ENCODE data around the gene TBPL1. TPM values are rescaled to one million over a fixed set of nuclear protein-coding genes. Genes with fewer than 3 reads are reported as not detected.

The TBPL1 gene
- total RNA-seq, 4 donors from 2014 or later, result 4.0 to 35.5 (median 6.6) TPM

GRCh38 chr6:134021396-134022122 lies 68.5 kb downstream of the TBPL1 start:
- DNase-seq, result no peak
- H3K36me3 ChIP-seq, result no peaks in the 10 kb centered on the region
- no peaks in the 10 kb centered on the region for H3K9me3 ChIP-seq
- H3K4me1 ChIP-seq, result no peaks in the 10 kb centered on the region
- TF ChIP-seq, protein P1, sequence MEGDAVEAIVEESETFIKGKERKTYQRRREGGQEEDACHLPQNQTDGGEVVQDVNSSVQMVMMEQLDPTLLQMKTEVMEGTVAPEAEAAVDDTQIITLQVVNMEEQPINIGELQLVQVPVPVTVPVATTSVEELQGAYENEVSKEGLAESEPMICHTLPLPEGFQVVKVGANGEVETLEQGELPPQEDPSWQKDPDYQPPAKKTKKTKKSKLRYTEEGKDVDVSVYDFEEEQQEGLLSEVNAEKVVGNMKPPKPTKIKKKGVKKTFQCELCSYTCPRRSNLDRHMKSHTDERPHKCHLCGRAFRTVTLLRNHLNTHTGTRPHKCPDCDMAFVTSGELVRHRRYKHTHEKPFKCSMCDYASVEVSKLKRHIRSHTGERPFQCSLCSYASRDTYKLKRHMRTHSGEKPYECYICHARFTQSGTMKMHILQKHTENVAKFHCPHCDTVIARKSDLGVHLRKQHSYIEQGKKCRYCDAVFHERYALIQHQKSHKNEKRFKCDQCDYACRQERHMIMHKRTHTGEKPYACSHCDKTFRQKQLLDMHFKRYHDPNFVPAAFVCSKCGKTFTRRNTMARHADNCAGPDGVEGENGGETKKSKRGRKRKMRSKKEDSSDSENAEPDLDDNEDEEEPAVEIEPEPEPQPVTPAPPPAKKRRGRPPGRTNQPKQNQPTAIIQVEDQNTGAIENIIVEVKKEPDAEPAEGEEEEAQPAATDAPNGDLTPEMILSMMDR (IDR thresholded peaks at IDR 0.05), result no peak
- TF ChIP-seq POLR2A (IDR thresholded peaks at IDR 0.05), result no peak
- no peak overlapping the region for H3K27ac ChIP-seq
- no peaks in the 10 kb centered on the region for H3K27me3 ChIP-seq
- no peak overlapping the region for H3K4me3 ChIP-seq

DNA sequence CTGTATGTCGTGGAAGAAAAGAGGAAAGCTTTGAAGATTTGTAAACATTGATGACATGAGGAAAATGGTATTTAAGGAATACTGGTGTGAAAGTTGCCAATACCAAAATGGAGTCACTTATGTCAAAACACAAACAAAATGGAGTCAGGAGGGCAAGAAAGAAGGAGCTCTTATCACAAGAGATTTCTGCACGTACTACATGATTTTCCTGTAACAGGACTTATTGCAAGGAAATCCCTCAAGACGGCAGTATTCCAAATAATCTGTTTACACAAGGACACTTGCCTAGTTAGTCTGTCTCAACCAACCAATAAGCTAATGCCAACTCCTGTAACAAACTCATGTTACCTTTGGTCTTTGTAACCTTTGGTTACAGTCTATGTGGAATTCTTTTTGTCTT lies 69.6 kb downstream of the TBPL1 start:
- no peaks in the 10 kb centered on the region for H3K36me3 ChIP-seq
- no peak overlapping the region for H3K27ac ChIP-seq
- H3K9me3 ChIP-seq, result no peaks in the 10 kb centered on the region
- no peaks in the 10 kb centered on the region for H3K27me3 ChIP-seq
- no peaks in the 10 kb centered on the region for H3K4me1 ChIP-seq
- TF ChIP-seq POLR2A (IDR thresholded peaks at IDR 0.05), result no peak
- TF ChIP-seq, protein P1 (IDR thresholded peaks at IDR 0.05), result no peak
- DNase-seq, result no peak
- no peak overlapping the region for H3K4me3 ChIP-seq

- Histone ChIP-seq H3K27ac (no peak overlapping the region), H3K9me3 (no peaks in the 10 kb centered on the region), H3K27me3 (no peaks in the 10 kb centered on the region), H3K4me3 (no peak overlapping the region), H3K4me1 (no peaks in the 10 kb centered on the region), H3K36me3 (no peaks in the 10 kb centered on the region)
- no peak for DNase-seq
- TF ChIP-seq, protein P1 (IDR thresholded peaks at IDR 0.05), result no peak
- TF ChIP-seq POLR2A (IDR thresholded peaks at IDR 0.05), result no peak
These were observed 73.6 kb downstream of the TBPL1 start for GRCh38 chr6:134026597-134026996.

- no peaks in the 10 kb centered on the region for H3K27me3 ChIP-seq
- no peak for DNase-seq
- TF ChIP-seq, protein P1 (IDR thresholded peaks at IDR 0.05), result no peak
- TF ChIP-seq POLR2A (IDR thresholded peaks at IDR 0.05), result no peak
These were observed 75.4 kb downstream of the TBPL1 start for GRCh38 chr6:134028438-134028837.

GRCh38 chr6:134029495-134030455 lies 76.8 kb downstream of the TBPL1 start:
- H3K27ac ChIP-seq, result no peak overlapping the region
- no peaks in the 10 kb centered on the region for H3K27me3 ChIP-seq
- no peak overlapping the region for H3K4me3 ChIP-seq
- DNase-seq, result no peak
- no peaks in the 10 kb centered on the region for H3K4me1 ChIP-seq
- no peaks in the 10 kb centered on the region for H3K9me3 ChIP-seq
- no peaks in the 10 kb centered on the region for H3K36me3 ChIP-seq
- no peak for TF ChIP-seq POLR2A (IDR thresholded peaks at IDR 0.05)
- TF ChIP-seq, protein P1 (IDR thresholded peaks at IDR 0.05), result no peak

More at GRCh38 chr6:134028438-134028837, 75.4 kb downstream of the TBPL1 start:
- Histone ChIP-seq H3K4me1 (no peaks in the 10 kb centered on the region), H3K4me3 (no peak overlapping the region), H3K9me3 (no peaks in the 10 kb centered on the region), H3K36me3 (no peaks in the 10 kb centered on the region), H3K27ac (no peak overlapping the region)
